ENCODE results near the gene GULP1.

GRCh38 chr2:188588235-188588634 lies 296.6 kb downstream of the GULP1 start:
- TF ChIP-seq, protein P1, sequence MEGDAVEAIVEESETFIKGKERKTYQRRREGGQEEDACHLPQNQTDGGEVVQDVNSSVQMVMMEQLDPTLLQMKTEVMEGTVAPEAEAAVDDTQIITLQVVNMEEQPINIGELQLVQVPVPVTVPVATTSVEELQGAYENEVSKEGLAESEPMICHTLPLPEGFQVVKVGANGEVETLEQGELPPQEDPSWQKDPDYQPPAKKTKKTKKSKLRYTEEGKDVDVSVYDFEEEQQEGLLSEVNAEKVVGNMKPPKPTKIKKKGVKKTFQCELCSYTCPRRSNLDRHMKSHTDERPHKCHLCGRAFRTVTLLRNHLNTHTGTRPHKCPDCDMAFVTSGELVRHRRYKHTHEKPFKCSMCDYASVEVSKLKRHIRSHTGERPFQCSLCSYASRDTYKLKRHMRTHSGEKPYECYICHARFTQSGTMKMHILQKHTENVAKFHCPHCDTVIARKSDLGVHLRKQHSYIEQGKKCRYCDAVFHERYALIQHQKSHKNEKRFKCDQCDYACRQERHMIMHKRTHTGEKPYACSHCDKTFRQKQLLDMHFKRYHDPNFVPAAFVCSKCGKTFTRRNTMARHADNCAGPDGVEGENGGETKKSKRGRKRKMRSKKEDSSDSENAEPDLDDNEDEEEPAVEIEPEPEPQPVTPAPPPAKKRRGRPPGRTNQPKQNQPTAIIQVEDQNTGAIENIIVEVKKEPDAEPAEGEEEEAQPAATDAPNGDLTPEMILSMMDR (conservative IDR thresholded peaks at IDR 0.05; ENCODE audit: low read depth in 2 of 2), result no peak
- no peak for TF ChIP-seq POLR2AphosphoS5 (IDR thresholded peaks at IDR 0.05; ENCODE audit: low read depth)
- no peak for TF ChIP-seq CREB1 (CRISPR knock-in tag; IDR thresholded peaks at IDR 0.05; ENCODE audit: low read depth)
- no peak for TF ChIP-seq ZNF462 (CRISPR knock-in tag; IDR thresholded peaks at IDR 0.05)
- no peak for TF ChIP-seq EZH2 (IDR thresholded peaks at IDR 0.05; ENCODE audit: low read depth, unreplicated experiment)
- no peak for TF ChIP-seq EZH2phosphoT487 (IDR thresholded peaks at IDR 0.05; ENCODE audit: unreplicated experiment)

All from GM23338 (cell line).